Measurements from ENCODE around the gene WDR53.
"Not testable (repeated sequence)": the region's sequence is repeated elsewhere in the genome, so short reads cannot be mapped to it uniquely, and the experiment has no call there.

WDR53 gene

DNA sequence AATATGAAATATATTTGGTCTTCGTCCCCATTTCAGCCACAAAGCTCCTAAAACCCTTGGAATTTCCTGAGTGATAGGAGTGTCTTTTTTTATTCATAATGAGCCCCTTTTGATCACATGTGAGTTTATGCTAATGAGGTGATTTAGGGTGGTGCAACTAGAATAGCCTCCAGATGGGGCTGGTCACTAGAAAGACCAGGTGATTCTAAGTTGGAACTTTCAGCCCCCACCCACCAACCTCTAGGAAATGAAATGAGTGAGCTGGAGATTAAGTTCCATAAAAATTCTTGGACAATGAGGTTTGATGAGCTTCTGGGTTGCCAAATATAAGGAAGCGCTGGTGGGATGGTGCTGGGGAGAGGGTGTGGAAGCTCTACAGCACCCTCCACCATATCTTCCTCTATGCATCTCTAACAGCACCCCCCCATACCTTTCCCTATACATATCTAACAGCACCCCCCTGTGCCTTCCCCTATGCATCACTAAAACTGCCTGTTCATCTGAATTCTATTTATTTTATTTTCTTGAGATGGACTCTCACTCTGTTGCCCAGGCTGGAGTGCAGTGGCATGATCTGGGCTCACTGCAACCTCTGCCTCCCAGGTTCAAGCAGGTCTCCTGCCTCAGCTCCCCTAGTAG, 51.1 kb downstream of the WDR53 start:
- no peak for DNase-seq

DNA sequence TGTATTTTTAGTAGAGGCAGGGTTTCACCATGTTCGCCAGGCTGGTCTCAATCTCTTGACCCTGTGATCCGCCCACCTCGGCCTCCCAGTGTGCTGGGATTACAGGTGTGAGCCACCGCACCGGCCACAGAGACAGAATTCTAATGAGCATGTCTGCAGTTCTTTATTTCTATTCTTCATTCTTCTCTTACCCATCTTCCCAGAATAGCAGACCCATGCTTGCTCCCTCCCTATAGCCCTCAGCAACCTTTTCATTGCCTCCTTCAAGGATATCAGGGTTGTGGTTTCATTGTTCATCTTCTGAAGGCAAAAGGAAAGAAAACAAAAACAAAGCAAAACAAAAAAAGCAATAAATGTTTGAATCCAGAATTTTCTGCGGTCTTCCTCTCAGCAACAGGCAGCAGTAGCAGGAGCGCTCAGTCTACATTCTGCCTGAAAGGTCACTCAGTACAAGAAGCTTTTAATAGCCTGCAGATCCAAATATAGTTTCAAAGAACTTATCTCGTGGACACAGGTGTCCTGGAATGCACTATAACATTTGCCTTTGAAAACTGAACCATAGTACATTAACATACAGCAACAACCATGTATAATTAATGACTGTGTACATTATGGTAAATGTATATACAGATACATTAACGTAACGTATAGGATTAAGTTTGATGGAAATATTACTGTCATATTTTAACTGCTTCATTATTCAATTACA, 53.3 kb downstream of the WDR53 start, which contains the start of gene SMCO1:
Gene SMCO1 (minus strand): TSS at position 434 of the 709 bp plus-strand sequence. CDS start 137 bp downstream, at position 297.
- no peak for DNase-seq

DNA sequence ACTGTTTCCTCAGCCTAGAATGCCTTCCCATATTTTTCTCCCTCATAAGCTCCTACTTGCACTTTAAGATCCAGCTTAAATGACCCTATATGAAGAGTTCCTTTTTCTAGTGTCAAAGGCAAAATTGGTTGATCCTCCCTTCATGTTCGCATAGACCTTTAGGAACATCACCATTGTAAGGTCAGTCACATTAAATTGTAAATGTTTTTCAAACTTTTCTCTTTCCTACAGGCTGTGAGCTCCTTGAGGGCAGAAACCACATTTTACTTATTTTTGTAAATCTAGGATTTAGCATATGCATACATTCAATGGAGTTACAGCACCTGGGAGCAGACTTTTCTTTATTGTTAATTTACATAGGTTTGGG, 54.0 kb downstream of the WDR53 start:
- no peak for DNase-seq

DNA sequence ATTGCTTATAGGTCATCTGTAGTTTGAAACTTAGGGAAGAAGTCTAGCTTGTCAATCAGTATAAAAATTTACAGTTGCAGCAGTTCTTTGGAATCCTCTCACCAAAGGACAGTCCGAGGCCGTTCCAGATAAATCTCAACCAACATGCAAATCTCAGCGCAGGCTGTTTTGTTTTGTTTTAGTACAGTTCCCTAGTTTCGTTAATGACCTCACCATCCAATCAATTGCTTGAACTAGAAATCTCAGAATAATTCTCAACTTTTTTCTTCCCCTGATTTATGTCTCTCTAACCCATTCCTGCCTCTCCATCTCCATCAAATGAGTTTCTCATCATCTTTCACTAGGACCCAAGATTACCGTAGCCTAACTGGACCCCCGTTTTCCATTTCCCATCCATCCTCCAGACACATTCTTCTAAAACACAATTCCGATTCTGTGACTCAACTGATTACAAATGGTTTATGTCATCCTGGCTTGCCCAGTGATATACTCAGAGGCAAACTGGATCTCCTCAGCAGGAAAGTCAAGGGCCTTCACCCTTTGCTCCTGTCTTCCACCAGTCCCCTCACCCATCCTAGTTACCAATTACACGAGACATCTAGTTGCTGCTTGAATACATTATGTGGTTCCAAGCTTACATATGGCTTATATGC, 54.5 kb downstream of the WDR53 start:
- no peak for DNase-seq

GRCh38 chr3:196511646-196512425, 56.5 kb downstream of the WDR53 start:
- DNase-seq, result peak; percentile 49

- DNase-seq, result not testable (repeated sequence)
Measured at GRCh38 chr3:196511108-196511507, 57.2 kb downstream of the WDR53 start.

- DNase-seq, result no peak
Measured at GRCh38 chr3:196506687-196507086, 61.7 kb downstream of the WDR53 start.

DNA sequence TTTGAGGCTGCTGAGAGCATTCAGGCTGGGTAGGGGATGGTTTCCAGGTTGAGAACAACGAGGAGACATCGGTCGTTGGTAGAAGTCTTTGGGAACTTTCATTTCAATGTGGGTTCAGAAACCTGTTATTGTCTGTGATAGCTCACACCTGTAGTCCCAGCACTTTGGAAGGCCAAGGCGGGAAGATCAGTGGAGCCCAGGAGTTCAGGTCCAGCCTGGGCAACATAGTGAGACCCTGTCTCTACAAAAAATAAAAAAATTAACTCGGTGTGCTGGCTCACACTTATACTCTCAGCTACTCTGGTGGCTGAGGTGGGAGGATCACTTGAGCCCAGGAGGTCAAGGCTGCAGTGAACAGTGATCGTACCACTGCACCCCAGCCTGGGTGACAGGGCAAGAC, 63.8 kb downstream of the WDR53 start:
- DNase-seq, result no peak

All from GDM1 (cell line).